ENCODE measurements around the gene CTXN1. TPM values are rescaled to one million over a fixed set of nuclear protein-coding genes. Genes with fewer than 3 reads are reported as not detected.

Gene CTXN1
- under 1 TPM; 0.33 to 0.34 TPM for total RNA-seq

DNA sequence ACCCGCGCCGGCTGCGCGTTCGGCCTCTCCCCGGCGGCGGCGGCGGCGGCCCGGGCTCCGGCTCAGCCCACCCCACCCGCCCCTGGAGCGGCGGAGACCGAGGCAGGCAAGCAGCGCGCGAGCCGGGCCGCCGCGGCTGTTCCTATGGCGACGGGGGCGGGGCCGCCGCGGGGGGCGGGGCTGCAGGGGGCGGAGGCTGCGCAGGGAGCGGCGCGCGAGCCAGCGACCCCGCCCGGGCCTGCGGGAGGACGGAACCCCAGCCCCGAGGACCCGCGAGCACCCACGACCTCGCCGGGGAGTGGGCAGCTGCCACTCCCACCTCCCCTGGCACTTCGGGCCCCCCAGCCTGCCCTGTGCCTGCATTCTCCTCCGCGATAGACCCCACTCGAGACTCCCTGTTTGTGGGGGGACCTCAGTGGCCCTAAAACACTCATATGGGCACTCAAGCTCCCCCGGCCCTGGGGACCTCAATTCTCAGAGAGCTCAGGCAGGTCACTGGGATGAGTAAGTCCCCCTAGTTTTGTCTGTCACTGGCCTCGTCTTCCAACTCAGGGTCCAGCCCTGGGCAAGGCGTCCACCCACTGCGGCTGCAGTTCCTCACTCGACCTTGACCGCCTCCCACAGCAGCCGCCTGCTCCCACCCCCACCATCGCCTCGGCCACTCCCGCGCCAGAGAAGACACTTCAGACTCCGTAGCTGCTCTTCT, at the start of gene CTXN1:
Gene CTXN1 (minus strand): TSS at position 115 of the 706 bp plus-strand sequence. CDS start 597 bp downstream, outside the sequence.

DNA sequence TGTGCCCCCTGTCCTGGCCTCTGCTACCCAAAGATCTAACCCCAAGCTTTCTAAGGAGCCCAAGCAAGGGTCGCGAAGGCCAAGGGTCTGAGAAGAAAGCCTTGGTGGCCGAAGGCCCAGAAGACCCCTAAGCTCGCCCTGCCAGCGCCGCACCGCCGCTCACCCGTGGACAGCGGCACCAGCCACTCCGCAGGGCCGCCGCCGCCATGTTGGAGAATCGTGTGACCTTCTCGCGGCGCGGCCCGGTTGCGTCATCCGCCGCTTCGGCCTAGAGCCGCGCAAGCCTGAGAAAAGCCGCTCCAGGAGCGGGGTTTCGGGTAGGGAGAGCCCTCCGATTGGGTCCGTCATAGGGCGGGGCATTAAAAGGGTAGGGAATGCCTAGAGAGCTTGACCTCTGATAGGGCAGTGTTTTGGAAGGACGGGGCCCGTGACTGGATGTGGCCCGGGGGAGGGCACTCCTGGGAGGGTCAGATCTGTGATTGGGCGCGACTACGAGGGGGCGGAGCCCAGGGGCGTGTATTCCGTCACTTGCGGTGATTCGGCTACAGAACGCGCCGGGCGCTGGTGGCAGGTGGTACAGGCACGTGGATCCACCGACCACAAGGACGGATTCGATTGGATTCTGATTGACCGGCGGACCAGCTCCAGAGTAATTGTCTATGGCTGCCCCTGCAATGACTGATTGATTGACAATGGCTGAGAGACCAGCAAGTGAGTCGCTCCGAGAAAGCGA, 17.7 kb upstream of the CTXN1 start, which contains the start of gene TIMM44:
Gene TIMM44 (minus strand): TSS at position 223 of the 733 bp plus-strand sequence. CDS start 15 bp downstream, at position 208.

DNA sequence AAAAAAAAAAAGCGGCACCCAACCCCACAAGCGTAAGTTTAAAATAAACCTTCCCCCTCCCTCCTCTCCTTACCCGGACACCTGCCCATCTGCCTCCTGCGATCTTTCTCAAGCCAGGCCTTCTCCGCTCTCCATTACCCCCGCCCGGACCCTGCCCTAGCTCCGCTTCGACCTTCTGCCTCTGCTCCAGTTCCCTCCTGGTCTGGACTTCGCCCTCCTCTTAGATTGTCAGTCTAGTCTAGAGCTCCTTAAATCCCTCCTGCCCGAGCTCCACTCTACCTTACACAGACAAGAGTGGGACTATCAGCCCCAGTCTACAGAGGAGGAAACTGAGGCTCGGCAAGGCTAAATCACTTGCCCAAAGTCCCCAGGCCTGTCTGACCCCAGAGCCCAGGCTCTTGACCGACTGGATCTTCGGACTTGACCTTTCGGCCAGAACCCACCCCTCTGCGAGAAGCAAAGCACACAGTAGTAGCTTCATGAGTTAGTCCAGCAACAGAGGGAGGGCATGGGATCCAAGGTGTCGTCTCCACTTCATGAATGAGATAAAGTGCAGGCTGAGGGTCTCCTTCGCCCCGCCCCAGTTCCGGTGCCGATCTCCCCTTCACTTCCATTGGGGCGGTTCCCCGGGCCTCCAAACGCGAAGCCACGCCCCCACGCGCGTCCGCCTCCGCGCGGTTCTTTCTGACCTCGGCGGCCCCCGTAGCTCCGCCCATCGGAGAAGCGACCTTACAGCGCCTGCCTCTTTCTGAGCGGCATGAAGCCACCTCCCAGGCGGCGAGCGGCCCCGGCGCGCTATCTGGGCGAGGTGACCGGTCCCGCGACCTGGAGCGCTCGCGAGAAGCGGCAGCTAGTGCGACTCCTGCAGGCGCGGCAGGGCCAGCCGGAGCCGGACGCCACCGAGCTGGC, 6.1 kb downstream of the CTXN1 start, which contains the start of gene SNAPC2:
Gene SNAPC2 (plus strand): TSS at position 729 of the 909 bp plus-strand sequence. CDS start 29 bp downstream, at position 758.

DNA sequence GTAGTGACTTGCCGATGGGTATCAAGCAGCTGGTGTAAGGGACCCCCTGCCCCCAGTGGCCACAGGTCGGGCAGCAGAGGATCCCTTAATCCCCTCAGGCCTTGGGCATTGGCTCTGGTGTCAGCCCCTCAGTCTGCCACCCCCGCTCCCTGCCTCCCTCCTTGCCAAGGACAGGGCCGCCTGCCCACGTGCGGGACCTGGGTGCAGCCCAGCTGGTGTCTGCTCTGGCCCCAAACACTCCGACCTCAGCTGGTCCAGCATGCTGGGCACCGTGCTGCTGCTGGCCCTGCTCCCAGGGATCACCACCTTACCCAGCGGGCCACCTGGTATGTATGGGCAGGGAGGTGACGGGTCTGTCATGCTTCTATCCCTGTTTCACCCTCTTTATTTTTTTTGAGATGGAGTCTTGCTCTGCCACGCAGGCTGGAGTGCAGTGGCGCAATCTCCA, 11.3 kb downstream of the CTXN1 start, which contains the start of gene TGFBR3L:
Gene TGFBR3L (plus strand): TSS at position 233 of the 448 bp plus-strand sequence.

DNA sequence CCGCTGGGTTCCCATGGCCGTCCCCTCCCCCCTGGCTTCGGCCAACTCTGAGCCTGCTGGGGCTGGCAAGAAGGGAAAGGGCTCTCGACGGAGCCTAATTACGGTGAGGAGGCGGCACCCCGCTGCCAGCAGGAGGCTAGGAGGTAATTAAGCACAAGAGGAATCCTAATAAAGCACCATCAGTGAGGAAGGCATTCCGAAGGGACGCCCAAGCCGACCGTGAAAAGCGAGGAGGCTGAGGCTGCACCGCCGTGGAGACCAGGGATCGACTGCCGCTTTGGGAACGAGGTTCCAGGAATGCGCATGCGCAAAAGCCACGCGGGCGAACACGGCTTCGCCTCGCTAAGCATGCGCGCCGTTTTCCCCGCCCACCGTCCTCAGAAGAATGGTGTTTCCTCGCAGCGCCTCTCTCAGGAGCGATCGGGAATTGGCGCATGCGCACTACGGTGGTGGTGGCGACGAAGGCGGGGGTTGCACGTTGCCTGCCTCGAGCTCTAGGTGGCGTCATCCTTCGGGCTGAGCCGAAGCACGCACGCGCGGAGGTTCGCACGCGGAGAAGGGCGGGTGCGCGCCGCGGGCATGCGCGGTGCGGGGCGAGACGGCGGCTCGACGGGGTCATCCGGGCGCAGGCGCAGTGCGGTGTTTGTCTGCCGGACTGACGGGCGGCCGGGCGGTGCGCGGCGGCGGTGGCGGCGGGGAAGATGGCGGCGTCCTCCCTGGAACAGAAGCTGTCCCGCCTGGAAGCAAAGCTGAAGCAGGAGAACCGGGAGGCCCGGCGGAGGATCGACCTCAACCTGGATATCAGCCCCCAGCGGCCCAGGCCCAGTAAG, 22.5 kb downstream of the CTXN1 start, which contains the start of gene MAP2K7:
Gene MAP2K7 (plus strand): TSS at position 634 of the 830 bp plus-strand sequence. CDS start 68 bp downstream, at position 702.

DNA sequence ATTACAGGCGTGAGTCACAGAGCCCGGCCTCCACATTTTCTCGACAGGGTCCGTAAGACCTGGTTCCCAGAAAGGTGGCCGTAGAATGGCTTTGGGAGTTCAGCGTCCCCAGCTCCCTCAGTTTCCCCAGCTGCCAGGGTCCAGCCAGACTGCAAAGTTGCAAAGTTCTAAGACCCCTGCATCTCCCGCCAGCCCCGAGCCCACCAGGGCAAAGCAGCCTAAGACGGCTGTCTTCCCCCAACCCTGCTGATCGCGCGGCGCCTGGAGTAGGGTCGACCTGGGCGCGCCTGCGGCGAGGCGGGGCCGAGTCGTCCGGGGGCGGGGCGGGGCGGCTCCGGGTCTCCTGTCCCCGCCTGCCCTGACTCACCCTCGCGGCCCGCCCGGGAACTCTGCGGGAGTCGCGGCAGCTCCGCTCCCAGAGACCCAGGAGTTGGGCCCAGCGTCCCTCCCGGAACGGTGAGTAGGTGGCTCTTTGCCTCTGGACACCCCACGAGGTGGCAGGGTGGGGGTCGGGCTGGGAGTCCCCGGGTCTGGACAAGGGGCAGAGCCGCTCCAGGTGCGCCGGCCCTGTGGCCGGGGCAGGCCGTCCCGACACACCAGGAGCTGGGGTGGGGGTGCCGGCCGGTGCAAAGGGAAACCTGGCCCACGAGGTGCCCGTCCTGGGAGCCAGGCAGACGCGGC, 37.6 kb downstream of the CTXN1 start, which contains the start of gene LRRC8E:
Gene LRRC8E (plus strand): TSS at position 366 of the 681 bp plus-strand sequence. CDS start 7,094 bp downstream, outside the sequence.

Other genes with a start within 250 kb of the CTXN1 start
- gene MCEMP1, start 249.0 kb downstream of the CTXN1 start, total RNA-seq: not detected
- 10 to 100 TPM; 17.2 to 19.3 TPM for gene TRAPPC5, start 245.3 kb downstream of the CTXN1 start, total RNA-seq
- gene FCER2, start 224.0 kb downstream of the CTXN1 start, total RNA-seq: not detected
- not detected for gene CLEC4G, start 194.0 kb downstream of the CTXN1 start, total RNA-seq
- not detected for gene CD209, start 178.6 kb downstream of the CTXN1 start, total RNA-seq
- gene CLEC4M, start 162.9 kb downstream of the CTXN1 start, total RNA-seq: not detected
- 10 to 100 TPM; 11.3 to 18.9 TPM for gene EVI5L, start 95.9 kb downstream of the CTXN1 start, total RNA-seq
- gene PRR36, start 51.7 kb downstream of the CTXN1 start, total RNA-seq: not detected
- gene LRRC8E, start 37.6 kb downstream of the CTXN1 start, total RNA-seq: 1 to 10 TPM; 2.1 to 6.0 TPM
- 10 to 100 TPM in 1 of 2 donors, 1 to 10 TPM in 1; 8.6 to 11.0 TPM for gene MAP2K7, start 22.3 kb downstream of the CTXN1 start, total RNA-seq
- under 1 TPM in 1 of 2 donors, not detected in 1; 0.67 TPM for gene TGFBR3L, start 11.3 kb downstream of the CTXN1 start, total RNA-seq
- gene SNAPC2, start 5.8 kb downstream of the CTXN1 start, total RNA-seq: 10 to 100 TPM; 19.3 to 25.3 TPM
- gene TIMM44, start 17.5 kb upstream of the CTXN1 start, total RNA-seq: 10 to 100 TPM; 38.2 to 57.9 TPM
- gene ELAVL1, start 79.5 kb upstream of the CTXN1 start, total RNA-seq: 10 to 100 TPM; 27.2 to 43.6 TPM
- not detected for gene CCL25, start 126.6 kb upstream of the CTXN1 start, total RNA-seq
- not detected for gene FBN3, start 223.5 kb upstream of the CTXN1 start, total RNA-seq

Measured in melanocyte of skin (primary cell).